IMR-90 (cell line): ENCODE measurements around the gene ANXA2. TPM values are rescaled to one million over a fixed set of nuclear protein-coding genes. Genes with fewer than 3 reads are reported as not detected.
A peak's percentile ranks its signal among the peaks of the same experiment; 100 is the strongest.

Experiments
- ATAC-seq: fragments of 200-7000 bp; cut with Tn5 transposase; 2 replicates; pipeline ENCODE4 v1.9.1; 2020; ENCODE audit warnings: low read depth, mild to moderate bottlenecking, moderate library complexity
- BruUV-seq: library from RNA; stranded (reverse); fragments of 400-500 nt; replicated peaks from 2 replicates; lab custom pipeline; 2021; lab: Mats Ljungman, UMichigan
- CTCF ChIA-PET: fragments of 300-600 bp; formaldehyde crosslinking; extraction: SDS; loops from one replicate; lab custom pipeline; 2021; ENCODE audit warnings: antibody characterized with exemption; lab: Yijun Ruan, JAX
- POLR2A ChIA-PET: fragments of 300-600 bp; sonication (Branson Sonifier 250); formaldehyde crosslinking; loops from one replicate; lab custom pipeline; 2022; ENCODE audit warnings: antibody characterized with exemption; ENCODE audit not compliant: unreplicated experiment; lab: Charles Lee
- DNase-seq: peaks from one replicate; pipeline ENCODE4 v3.0.0; 2013
- H2AFZ ChIP-seq: replicated peaks from 2 replicates; pipeline ENCODE3; 2013; ENCODE audit warnings: low read length, mild to moderate bottlenecking; ENCODE audit not compliant: poor library complexity
- H2AK5ac ChIP-seq: 2 replicates; pipeline ENCODE4 v1.6.1; 2013; ENCODE audit warnings: low read depth, low read length, inconsistent platforms
- H2AK9ac ChIP-seq: replicated peaks from 2 replicates; pipeline ENCODE3; 2013; ENCODE audit warnings: mild to moderate bottlenecking, low read depth, low read length, moderate library complexity; ENCODE audit not compliant: poor library complexity
- H2BK120ac ChIP-seq: 2 replicates; pipeline ENCODE4 v1.6.1; 2013; ENCODE audit warnings: low read depth, low read length, inconsistent platforms
- H2BK15ac ChIP-seq: 3 replicates; pipeline ENCODE4 v1.6.1; 2013; ENCODE audit warnings: low read depth, low read length, inconsistent platforms
- H2BK20ac ChIP-seq: 2 replicates; pipeline ENCODE4 v1.6.1; 2013; ENCODE audit warnings: low read depth, mild to moderate bottlenecking, inconsistent platforms, low read length, moderate library complexity
- H2BK5ac ChIP-seq: 2 replicates; pipeline ENCODE4 v1.6.1; 2013; ENCODE audit warnings: mild to moderate bottlenecking, low read depth, low read length, inconsistent platforms; ENCODE audit not compliant: poor library complexity, severe bottlenecking
- H3K14ac ChIP-seq: replicated peaks from 2 replicates; pipeline ENCODE4 v1.6.1; 2013; ENCODE audit warnings: low read depth, low read length, inconsistent platforms
- H3K18ac ChIP-seq: 2 replicates; pipeline ENCODE4 v1.6.1; 2013; ENCODE audit warnings: low read depth, low read length, control low read depth
- H3K23ac ChIP-seq: 2 replicates; pipeline ENCODE4 v1.6.1; 2013; ENCODE audit warnings: low read depth, low read length, inconsistent platforms
- H3K27ac ChIP-seq: 2 replicates; pipeline ENCODE4 v1.5.1; 2013; ENCODE audit warnings: mild to moderate bottlenecking, control low read depth, low read length; ENCODE audit not compliant: insufficient read depth
- H3K27me3 ChIP-seq: 2 replicates; pipeline ENCODE4 v1.6.1; 2013; ENCODE audit warnings: low read length; ENCODE audit not compliant: control insufficient read depth, insufficient read depth
- H3K36me3 ChIP-seq: 2 replicates; pipeline ENCODE4 v1.6.1; 2013; ENCODE audit warnings: low read length, mixed read lengths; ENCODE audit not compliant: control insufficient read depth, insufficient read depth
- H3K4ac ChIP-seq: 2 replicates; pipeline ENCODE4 v1.6.1; 2013; ENCODE audit warnings: low read depth, low read length, inconsistent platforms
- H3K4me1 ChIP-seq: 2 replicates; pipeline ENCODE4 v1.6.1; 2013; ENCODE audit warnings: low read length, mixed read lengths; ENCODE audit not compliant: control insufficient read depth, insufficient read depth
- H3K4me2 ChIP-seq: 2 replicates; pipeline ENCODE4 v1.6.1; 2013; ENCODE audit warnings: low read depth, mild to moderate bottlenecking, control low read depth, low read length, moderate library complexity
- H3K4me3 ChIP-seq: 2 replicates; pipeline ENCODE4 v1.5.1; 2013; ENCODE audit warnings: low read depth, mild to moderate bottlenecking, control low read depth, low read length, moderate library complexity; ENCODE audit not compliant: insufficient read depth
- H3K56ac ChIP-seq: 2 replicates; pipeline ENCODE4 v1.6.1; 2013; ENCODE audit warnings: low read length, inconsistent platforms; ENCODE audit not compliant: insufficient read depth; ENCODE audit errors: extremely low read depth
- H3K79me1 ChIP-seq, 2 experiments: 2 replicates each; pipeline ENCODE4 v1.6.1; 2013; ENCODE audit warnings: low read length in 2 of 2, inconsistent platforms in 1 of 2, low read depth in 1 of 2
- H3K9ac ChIP-seq: 2 replicates; pipeline ENCODE4 v1.6.1; 2013; ENCODE audit warnings: low read depth, low read length, control low read depth
- H3K9me1 ChIP-seq: 2 replicates; pipeline ENCODE4 v1.6.1; 2013; ENCODE audit warnings: low read length, inconsistent platforms; ENCODE audit not compliant: insufficient read depth
- H3K9me3 ChIP-seq: 2 replicates; pipeline ENCODE4 v1.6.1; 2013; ENCODE audit warnings: low read length; ENCODE audit not compliant: control insufficient read depth, insufficient read depth
- H4K20me1 ChIP-seq: 2 replicates; pipeline ENCODE4 v1.6.1; 2013; ENCODE audit warnings: low read length, inconsistent platforms; ENCODE audit not compliant: insufficient read depth
- H4K5ac ChIP-seq: 2 replicates; pipeline ENCODE4 v1.6.1; 2013; ENCODE audit warnings: mild to moderate bottlenecking, low read depth, low read length, control low read depth
- H4K8ac ChIP-seq, 2 experiments: 2 replicates each; pipeline ENCODE4 v1.6.1; 2013; ENCODE audit warnings: low read depth in 2 of 2, low read length in 2 of 2, control low read depth in 1 of 2, inconsistent platforms in 1 of 2
- H4K91ac ChIP-seq: 2 replicates; pipeline ENCODE4 v1.6.1; 2013; ENCODE audit warnings: low read depth, low read length, inconsistent platforms; ENCODE audit not compliant: insufficient read depth
- FOS ChIP-seq: fragments of 150-350 bp; IDR thresholded peaks from 2 replicates; pipeline ENCODE4 v1.6.1; 2016; ENCODE audit warnings: low read depth, low read length
- NFE2L2 ChIP-seq: fragments of 150-350 bp; IDR thresholded peaks from 2 replicates; pipeline ENCODE4 v1.6.1; 2016; ENCODE audit warnings: low read depth, mild to moderate bottlenecking, low read length
- POLR2A ChIP-seq: IDR thresholded peaks from 2 replicates; pipeline ENCODE4 v1.6.1; 2012; ENCODE audit warnings: mild to moderate bottlenecking, low read depth, low read length
- RCOR1 ChIP-seq: IDR thresholded peaks from 2 replicates; pipeline ENCODE4 v1.6.1; 2012; ENCODE audit warnings: mild to moderate bottlenecking, low read length, improper control_type of control experiment; ENCODE audit not compliant: insufficient replicate concordance
- RFX5 ChIP-seq: IDR thresholded peaks from 2 replicates; pipeline ENCODE4 v1.8.0; 2012; ENCODE audit warnings: low read depth, mild to moderate bottlenecking, low read length, moderate library complexity
- WGBS, 2 experiments: methylation state at CpG; one replicate each; pipeline versions ENCODE4 v1.1.5 to v1.1.7; 2013; ENCODE audit warnings: missing lambda C conversion rate in 2 of 2; ENCODE audit not compliant: insufficient read length in 1 of 2; ENCODE audit errors: extremely low coverage in 2 of 2; 5-methylcytosine and 5-hydroxymethylcytosine counted together
- dilution Hi-C: fragments of 300-500 bp; cut with HindIII; formaldehyde crosslinking; loops from one replicate; pipeline ENCODE4 v1.14.3; 2018; ENCODE audit warnings: low sequenced_read_pairs; ENCODE audit not compliant: unreplicated experiment
- in situ Hi-C: fragments of 300-500 bp; cut with MboI; formaldehyde crosslinking; loops from 3 replicates; pipeline ENCODE4 v1.14.3; 2019; ENCODE audit warnings: low sequenced_read_pairs, inconsistent platforms, mixed read lengths
- intact Hi-C: fragments of 100-400 bp; cut with micrococcal nuclease; formaldehyde crosslinking; loops from 2 replicates; pipeline ENCODE4 v1.10.0; 2022
- polyA plus RNA-seq, 3 experiments: library from polyadenylated mRNA; depleted of rRNA; stranded (reverse); fragments of >200 nt; gene quantifications; 2 replicates each; pipeline ENCODE4 v1.2.3, GENCODE V29; 2012; ENCODE audit warnings: low replicate concordance in 1 of 3
- total RNA-seq: library from RNA; depleted of rRNA; stranded (reverse); fragments of >200 nt; gene quantifications from 2 replicates; pipeline ENCODE4 v1.2.3, GENCODE V29; 2012

Gene ANXA2
- total and polyA plus RNA-seq, 2 of the 4 experiments (the other 2 are of a cell fraction) = 7,454 to 8,412 TPM

- POLR2A ChIA-PET = no interaction called here
- no TSS peak for BruUV-seq
Observed at GRCh38 chr15:60394689-60395097, 3.1 kb downstream of the ANXA2 start.

More at GRCh38 chr15:60394689-60395097, 3.1 kb downstream of the ANXA2 start:
- CTCF ChIA-PET = no interaction called here
- Histone ChIP-seq H2BK5ac (peak overlapping the region; percentile 86), H2BK15ac (0 out of 3 replicates have a peak overlapping the region, but pooled peaks have one; percentile 9), H4K5ac (no peak overlapping the region), H3K4me3 (no peak overlapping the region), H3K23ac (peak overlapping the region; percentile 61; the same call in 1 of the 2 replicates), H2BK120ac (peak overlapping the region; percentile 16; the same call in 1 of the 2 replicates), H3K4me2 (peak overlapping the region; percentile 57), H3K9ac (peak overlapping the region; percentile 81; the same call in 1 of the 2 replicates), H3K27me3 (no peaks in the 10 kb centered on the region), H4K8ac (peak overlapping the region in 1 of 2 experiments; percentile 80; a peak in 3 of 4 replicates), H4K20me1 (peaks cover 76% of the 10 kb centered on the region), H3K27ac (peak overlapping the region; percentile 87), H3K36me3 (peaks cover 32% of the 10 kb centered on the region), H2BK20ac (no peak overlapping the region), H3K4ac (peak overlapping the region; percentile 90), H2AK9ac (no peak overlapping the region), H3K14ac (peak overlapping the region; percentile 93; the same call in 1 of the 2 replicates), H3K79me1 (peaks cover 4 to 46% of the 10 kb centered on the region in 2 experiments; a peak in 2 of 4 replicates), H2AFZ (no peak overlapping the region), H3K56ac (peak overlapping the region; percentile 57; the same call in 1 of the 2 replicates), H2AK5ac (peak overlapping the region; percentile 92; the same call in 1 of the 2 replicates), H3K9me1 (peaks cover 13% of the 10 kb centered on the region), H3K4me1 (peaks cover 47% of the 10 kb centered on the region), H4K91ac (no peak overlapping the region), H3K18ac (peak overlapping the region; percentile 19; the same call in 1 of the 2 replicates), H3K9me3 (no peaks in the 10 kb centered on the region)
- dilution Hi-C loops = no loop called here
- in situ Hi-C loops = no loop called here
- ATAC-seq (no peak), DNase-seq (no peak)
- intact Hi-C loops = no loop called here
- no CpG with 5 or more reads among the region's 1 CpG for WGBS, 2 experiments
- TF ChIP-seq RFX5 (no peak), RCOR1 (no peak), NFE2L2 (no peak), FOS (no peak), POLR2A (peak; percentile 45)
